Astrocyte (in vitro differentiated cells and primary cell): Measurements from ENCODE around the gene RNF41.

Experiments
- CTCF ChIP-seq: IDR thresholded peaks from 2 replicates; pipeline ENCODE4 v1.5.1; 2011; ENCODE audit warnings: low read depth, mild to moderate bottlenecking, inconsistent platforms, low read length, moderate library complexity; ENCODE audit not compliant: insufficient read depth
- EZH2 ChIP-seq: IDR thresholded peaks from 2 replicates; pipeline ENCODE4 v1.6.1; 2012; ENCODE audit warnings: mild to moderate bottlenecking, low read length, inconsistent platforms; ENCODE audit not compliant: insufficient read depth

DNA sequence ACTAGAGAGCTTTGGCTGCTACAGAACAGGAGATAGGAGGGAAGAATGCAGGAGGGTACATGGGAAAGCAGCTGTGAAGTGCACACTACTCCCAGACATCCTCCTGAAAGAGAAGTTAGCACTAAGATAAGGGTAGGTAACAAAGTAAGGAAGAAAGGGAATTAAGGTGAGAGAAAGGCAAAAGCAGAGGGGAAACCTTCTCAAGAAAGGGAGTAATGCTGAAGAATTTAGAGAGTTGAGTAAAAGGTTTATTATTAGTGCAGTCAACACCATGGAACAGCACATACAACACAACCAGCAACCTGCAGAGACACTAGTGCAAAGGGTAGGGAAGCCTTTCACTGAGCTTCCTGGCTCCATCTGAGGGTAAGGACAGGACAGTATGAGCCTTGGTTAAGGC, 17.4 kb downstream of the RNF41 start:
- TF ChIP-seq CTCF (no peak), EZH2 (no peak)
